ENCODE data around the gene CAMTA1.

GRCh38 chr1:7208647-7209180 is 423.5 kb downstream of the CAMTA1 start:
- TF ChIP-seq POLR2A (IDR thresholded peaks at IDR 0.05) = no peak
- no peak for TF ChIP-seq CTCF (IDR thresholded peaks at IDR 0.05)
- no peak for TF ChIP-seq POLR2AphosphoS5 (IDR thresholded peaks at IDR 0.05; ENCODE audit: insufficient read depth in 1 of 2, low read depth in 1 of 2)
